Subcutaneous adipose tissue (tissue), 4 donors: Measurements from ENCODE around the gene ATG9A. TPM values are rescaled to one million over a fixed set of nuclear protein-coding genes. Genes with fewer than 3 reads are reported as not detected.

Source experiments
- CTCF ChIP-seq: fragments of 450-650 bp; IDR thresholded peaks from one replicate; pipeline ENCODE4 v1.5.1; 2016; ENCODE audit warnings: low read depth, mild to moderate bottlenecking, control low read depth, antibody characterized with exemption, moderate library complexity
- total RNA-seq, 4 donors: library from RNA; depleted of rRNA; stranded (reverse); fragments of >200 nt; gene quantifications; one replicate each; pipeline ENCODE4 v1.1.0, GENCODE V29; 2016

Gene ATG9A
- total RNA-seq, 4 donors from 2014 or later, result 29.0 to 54.1 (median 30.3) TPM

- TF ChIP-seq CTCF, result no peak
These were observed 50.9 kb downstream of the ATG9A start for GRCh38 chr2:219178377-219179175.

GRCh38 chr2:219177552-219178376 lies 51.7 kb downstream of the ATG9A start, which contains the start of gene RETREG2:
Gene RETREG2 (plus strand): TSS chr2:219178275. CDS start chr2:219178353, 78 bp downstream.
- no peak for TF ChIP-seq CTCF

GRCh38 chr2:219176818-219177551 lies 52.5 kb downstream of the ATG9A start, which contains the start of gene CNPPD1:
Gene CNPPD1 (minus strand): TSS chr2:219176925. CDS start chr2:219176828, 97 bp downstream.
- TF ChIP-seq CTCF, result no peak

GRCh38 chr2:219175928-219176817 lies 53.3 kb downstream of the ATG9A start:
- no peak for TF ChIP-seq CTCF

GRCh38 chr2:219175486-219175885 lies 54.0 kb downstream of the ATG9A start:
- TF ChIP-seq CTCF, result no peak

GRCh38 chr2:219174801-219175200 lies 54.6 kb downstream of the ATG9A start:
- TF ChIP-seq CTCF, result no peak
